GM12878 (cell line): ENCODE measurements around the gene PRKCD. TPM values are rescaled to one million over a fixed set of nuclear protein-coding genes. Genes with fewer than 3 reads are reported as not detected.

Source experiments
- ATAC-seq: fragments of 200-7000 bp; cut with Tn5 transposase; 3 replicates; pipeline ENCODE4 v1.9.1; 2020; ENCODE audit warnings: mild to moderate bottlenecking, moderate library complexity
- BruUV-seq: library from RNA; stranded (reverse); fragments of 400-500 nt; replicated peaks from 2 replicates; lab custom pipeline; 2021; lab: Mats Ljungman, UMichigan
- CTCF ChIA-PET: fragments of 300-600 bp; sonication (Branson Sonifier 250); formaldehyde crosslinking; extraction: SDS; loops from one replicate; lab custom pipeline; 2021; ENCODE audit warnings: inconsistent platforms; lab: Yijun Ruan, JAX
- POLR2A ChIA-PET: fragments of 350-600 bp; formaldehyde crosslinking; extraction: SDS; loops from one replicate; lab custom pipeline; 2021; ENCODE audit warnings: inconsistent platforms; lab: Charles Lee
- RAD21 ChIA-PET: fragments of 300-600 bp; sonication (Branson Sonifier 250); formaldehyde crosslinking; loops from one replicate; lab custom pipeline; 2023; ENCODE audit warnings: antibody characterized with exemption; ENCODE audit not compliant: unreplicated experiment; lab: Charles Lee
- SMC1A ChIA-PET: fragments of 300-600 bp; sonication (Branson Sonifier 250); formaldehyde crosslinking; loops from one replicate; lab custom pipeline; 2023; ENCODE audit not compliant: unreplicated experiment, uncharacterized antibody; lab: Charles Lee
- DNase-seq: peaks from one replicate; pipeline ENCODE4 v3.0.0-alpha.2; 2011; ENCODE audit warnings: low read depth, low spot score
- FAIRE-seq: peaks from 3 replicates; lab custom pipeline; 2011; peaks lifted over from hg19 to GRCh38; lab: Jason Lieb, UNC
- H2AFZ ChIP-seq: 2 replicates; pipeline ENCODE4 v1.6.0; 2011; ENCODE audit warnings: low read depth, low read length, control low read depth; ENCODE audit not compliant: control insufficient read depth
- H3K27ac ChIP-seq: 2 replicates; pipeline ENCODE4 v1.5.1; 2011; ENCODE audit warnings: control low read depth; ENCODE audit not compliant: control insufficient read depth, insufficient read depth
- H3K27me3 ChIP-seq, 2 experiments: replicated peaks in 1 of 2; 2 replicates each; pipeline versions ENCODE4 v1.6.0 to v1.6.1; 2011; ENCODE audit warnings: low read length in 1 of 2; ENCODE audit not compliant: control insufficient read depth in 2 of 2, insufficient read depth in 2 of 2
- H3K36me3 ChIP-seq, 2 experiments: 2 replicates each; pipeline ENCODE4 v1.5.1; 2011; ENCODE audit warnings: low read length in 1 of 2; ENCODE audit not compliant: control insufficient read depth in 2 of 2, insufficient read depth in 2 of 2
- H3K4me1 ChIP-seq: 2 replicates; pipeline ENCODE4 v1.6.1; 2011; ENCODE audit warnings: mild to moderate bottlenecking, low read length, moderate library complexity, mixed read lengths; ENCODE audit not compliant: control insufficient read depth, insufficient read depth
- H3K4me2 ChIP-seq: 2 replicates; pipeline ENCODE4 v1.6.0; 2011; ENCODE audit warnings: control low read depth; ENCODE audit not compliant: control insufficient read depth, insufficient read depth
- H3K4me3 ChIP-seq: fragments of 200-600 bp; sonication (generic); 2 replicates; pipeline ENCODE4 v1.5.1; 2016
- H3K79me2 ChIP-seq: 2 replicates; pipeline ENCODE4 v1.6.0; 2011; ENCODE audit warnings: low read length; ENCODE audit not compliant: control insufficient read depth, insufficient read depth
- H3K9ac ChIP-seq: 2 replicates; pipeline ENCODE4 v1.8.0; 2011; ENCODE audit warnings: low read length, control low read depth, mixed read lengths; ENCODE audit not compliant: control insufficient read depth, insufficient read depth
- H3K9me3 ChIP-seq: replicated peaks from 3 replicates; pipeline ENCODE4 v1.5.1; 2011; ENCODE audit warnings: mild to moderate bottlenecking, low read length; ENCODE audit not compliant: control insufficient read depth, insufficient read depth
- H4K20me1 ChIP-seq: 2 replicates; pipeline ENCODE4 v1.6.0; 2011; ENCODE audit not compliant: control insufficient read depth, insufficient read depth
- CBX3 ChIP-seq: fragments of 200-600 bp; sonication (generic); IDR thresholded peaks from 2 replicates; pipeline ENCODE4 v1.6.1; 2016; ENCODE audit warnings: low read depth, borderline replicate concordance
- CHD4 ChIP-seq: fragments of 200-600 bp; sonication (generic); IDR thresholded peaks from 2 replicates; pipeline ENCODE4 v1.6.1; 2016; ENCODE audit warnings: mild to moderate bottlenecking
- CREB1 ChIP-seq: IDR thresholded peaks from 2 replicates; pipeline ENCODE4 v1.6.1; 2012; ENCODE audit warnings: low read depth, mild to moderate bottlenecking, inconsistent platforms
- EED ChIP-seq: sonication (generic); IDR thresholded peaks from 2 replicates; pipeline ENCODE4 v1.6.1; 2016; ENCODE audit warnings: antibody characterized with exemption, low read depth
- FOS ChIP-seq: IDR thresholded peaks from 3 replicates; pipeline ENCODE4 v1.6.1; 2011; ENCODE audit warnings: borderline replicate concordance; ENCODE audit not compliant: insufficient read length; ENCODE audit errors: extremely low read depth
- NFXL1 ChIP-seq: fragments of 450-650 bp; IDR thresholded peaks from 2 replicates; pipeline ENCODE4 v1.6.1; 2017; ENCODE audit warnings: antibody characterized with exemption, mild to moderate bottlenecking, borderline replicate concordance
- PRDM15 ChIP-seq: fragments of 450-650 bp; formaldehyde crosslinking; IDR thresholded peaks from 2 replicates; pipeline ENCODE4 v1.4.0; 2020; ENCODE audit warnings: mild to moderate bottlenecking, moderate library complexity
- RB1 ChIP-seq: fragments of 450-650 bp; formaldehyde crosslinking; IDR thresholded peaks from 2 replicates; pipeline ENCODE4 v1.6.1; 2017; ENCODE audit warnings: mild to moderate bottlenecking, borderline replicate concordance
- SMAD1 ChIP-seq: fragments of 450-650 bp; IDR thresholded peaks from 2 replicates; pipeline ENCODE4 v1.6.1; 2018; ENCODE audit warnings: mild to moderate bottlenecking, low read depth; ENCODE audit not compliant: partially characterized antibody
- SMARCA5 ChIP-seq: fragments of 450-650 bp; IDR thresholded peaks from 2 replicates; pipeline ENCODE4 v1.6.1; 2017; ENCODE audit warnings: mild to moderate bottlenecking
- TAF1 ChIP-seq: IDR thresholded peaks from 2 replicates; pipeline ENCODE4 v1.6.1; 2011; ENCODE audit warnings: mild to moderate bottlenecking, low read depth, low read length, borderline replicate concordance
- ZBTB40 ChIP-seq: fragments of 450-650 bp; IDR thresholded peaks from 2 replicates; pipeline ENCODE4 v1.6.1; 2016; ENCODE audit warnings: mild to moderate bottlenecking, moderate library complexity, borderline replicate concordance
- ZNF622 ChIP-seq: fragments of 450-650 bp; IDR thresholded peaks from 2 replicates; pipeline ENCODE4 v1.6.1; 2017; ENCODE audit warnings: mild to moderate bottlenecking, inconsistent platforms
- whole genome bisulfite sequencing: methylation state at CpG from one replicate; pipeline ENCODE4 v1.1.6; 2016; ENCODE audit warnings: low lambda C conversion rate; ENCODE audit not compliant: insufficient replicate concordance, insufficient coverage; ENCODE audit errors: missing lambda C conversion rate; 5-methylcytosine and 5-hydroxymethylcytosine counted together
- in situ Hi-C: fragments of 300-500 bp; cut with MboI; formaldehyde crosslinking; loops from 9 replicates; pipeline ENCODE4 v1.14.3; 2018; ENCODE audit warnings: mixed read lengths
- intact Hi-C: fragments of 100-400 bp; cut with micrococcal nuclease; formaldehyde crosslinking; loops from one replicate; pipeline ENCODE4 v1.14.2; 2022; ENCODE audit not compliant: unreplicated experiment
- polyA plus RNA-seq, 11 experiments: library from polyadenylated mRNA; depleted of rRNA in 4 of 11; unstranded in 6 of 11; stranded (reverse) in 5 of 11; fragments of >200 nt; fragmentation: Nextera tagmentation in 4 of 11; fragmentation: Illumina TruSeq in 1 of 11; extraction: Ambion mirVana in 4 of 11; extraction: Trizol in 1 of 11; gene quantifications; 1 replicate in 1 of 11; 2 replicates in 10 of 11; pipeline versions ENCODE4 v1.2.1 to v1.2.3, GENCODE V29; 2011 to 2016; ENCODE audit warnings: inconsistent platforms in 2 of 11, missing spikeins in 2 of 11, low read depth in 1 of 11
- total RNA-seq, 4 experiments: library from RNA; depleted of rRNA in 3 of 4; stranded (reverse); fragments of >200 nt in 3 of 4; fragmentation: Illumina TruSeq in 1 of 4; extraction: Trizol in 1 of 4; gene quantifications; 2 replicates each; pipeline versions ENCODE4 v1.2.1 to v1.2.3, GENCODE V29; 2013 to 2021

PRKCD gene
- total and polyA plus RNA-seq, 10 of the 15 experiments (the other 5 are each of a cell fraction or from before 2014, with no cell fraction given), result 10.0 to 114 (median 42.4) TPM

- TF ChIP-seq CBX3, result no peak
- no peak for TF ChIP-seq SMAD1
- no peak for TF ChIP-seq ZBTB40
Measured at GRCh38 chr3:53224026-53224425, 63.0 kb downstream of the PRKCD start (continued).

- Histone ChIP-seq H3K4me3 (no peak overlapping the region), H3K27me3 (no peaks in the 10 kb centered on the region), H2AFZ (no peak overlapping the region), H3K9me3 (no peaks in the 10 kb centered on the region), H3K36me3 (peaks cover 37 to 46% of the 10 kb centered on the region in 2 experiments; a peak in 3 of 4 replicates), H3K9ac (no peak overlapping the region), H3K27ac (no peak overlapping the region), H3K79me2 (no peaks in the 10 kb centered on the region), H4K20me1 (no peaks in the 10 kb centered on the region; the same call in 1 of the 2 replicates), H3K4me2 (no peak overlapping the region), H3K4me1 (no peaks in the 10 kb centered on the region)
- ATAC-seq, result no peak
- DNase-seq, result no peak
- no TSS peak for BruUV-seq
- intact Hi-C loops (no loop called here), in situ Hi-C loops (no loop called here)
- ChIA-PET RAD21 (no interaction called here), CTCF (interaction anchor here (0.7 kb wide), 1 partner anchor 452 kb away, joined by 3 read pairs; no protein-coding TSS in a partner anchor), SMC1A (no interaction called here), POLR2A (no interaction called here)
- 67% methylated on average over 5 of the region's 5 CpGs for WGBS
- FAIRE-seq, result no peak
- TF ChIP-seq FOS (no peak), CREB1 (no peak), NFXL1 (no peak), SMARCA5 (no peak), EED (no peak), ZNF622 (no peak), TAF1 (no peak), PRDM15 (no peak), CHD4 (no peak), RB1 (no peak)
Measured at GRCh38 chr3:53224536-53224935, 63.5 kb downstream of the PRKCD start.
